ENCODE data around the gene SEMA3C. TPM values are rescaled to one million over a fixed set of nuclear protein-coding genes. Genes with fewer than 3 reads are reported as not detected.

Gene SEMA3C
- total RNA-seq (under 1 TPM; 0.47 to 0.50 TPM), polyA plus RNA-seq (not detected)

DNA sequence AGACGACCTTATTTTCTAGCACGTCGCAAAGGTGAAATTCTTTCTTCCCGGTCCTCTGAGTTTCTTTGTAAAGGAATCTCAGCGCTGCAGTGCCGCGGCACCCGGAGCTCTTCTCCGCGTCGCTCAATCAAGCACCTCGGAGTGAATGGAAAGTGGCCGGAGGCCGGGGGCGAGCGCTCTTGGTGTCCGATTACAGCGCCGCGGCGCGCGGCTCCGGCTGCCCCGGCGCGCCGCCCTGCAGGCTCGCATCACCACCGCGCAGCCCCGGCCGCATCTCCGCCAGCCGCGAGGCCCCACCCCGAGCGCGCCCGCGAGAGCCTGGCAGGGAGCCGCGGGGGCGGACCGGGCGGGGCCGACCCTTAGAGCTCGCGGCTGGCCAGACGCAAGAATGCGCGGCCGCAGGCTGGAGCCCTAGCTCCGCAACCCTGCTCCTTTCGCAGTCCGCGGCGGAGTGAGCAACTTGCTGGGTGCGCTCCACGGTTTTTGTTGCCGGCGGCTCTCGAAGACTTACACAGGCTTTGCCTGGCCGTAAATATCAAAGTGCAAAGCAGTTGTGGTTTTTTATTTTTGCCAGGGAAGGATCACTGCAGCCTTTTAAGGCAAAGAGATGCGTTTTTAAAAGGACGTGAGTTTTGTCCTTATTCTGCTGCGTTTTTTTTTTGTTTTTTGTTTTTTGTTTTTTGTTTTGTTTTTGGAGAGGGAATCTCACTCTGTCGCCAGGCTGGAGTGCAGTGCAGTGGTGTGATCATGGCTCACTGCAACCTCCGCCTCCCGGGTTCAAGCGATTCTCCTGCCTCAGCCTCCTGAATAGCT lies at the start of gene SEMA3C:
Gene SEMA3C (minus strand): TSS at position 143 of the 813 bp plus-strand sequence. CDS start 2,270 bp downstream, outside the sequence.
- no peak for DNase-seq
- Histone ChIP-seq H3K27me3 (ENCODE audit: insufficient read depth, low read length) (no peaks in the 10 kb centered on the region), H3K27ac (ENCODE audit: low read depth, low read length) (no peak within 1 kb of the TSS), H3K36me3 (ENCODE audit: insufficient read depth, low read length) (no peaks in the 10 kb centered on the region), H3K4me1 (ENCODE audit: insufficient read depth, low read length) (no peaks in the 10 kb centered on the region), H3K9me3 (ENCODE audit: control insufficient read depth in 1 of 2, low read length in 2 of 2) (no peaks in the 10 kb centered on the region), H3K4me3 (ENCODE audit: low read length in 2 of 2) (no peak within 1 kb of the TSS)
- intact Hi-C loops (cut with micrococcal nuclease) = no loop called here
- ChIA-PET POLR2A (ENCODE audit: partially characterized antibody) (no interaction called here), CTCF (ENCODE audit: partially characterized antibody) (no interaction called here)
- H3K9me3 Mint-ChIP-seq = peaks cover 0 to 36% (median 11%) of the 10 kb centered on the region in 8 donors
- no peaks in the 10 kb centered on the region for H3K36me3 Mint-ChIP-seq
- H3K27ac Mint-ChIP-seq = no peak within 1 kb of the TSS
- H3K4me3 Mint-ChIP-seq = peak within 1 kb of the TSS in 1 of 8 donors; percentile 12
- peaks cover 6 to 16% of the 10 kb centered on the region in 2 donors for H3K27me3 Mint-ChIP-seq
- peaks cover 0 to 3% (median 0%) of the 10 kb centered on the region in 4 donors for H3K4me1 Mint-ChIP-seq

DNA sequence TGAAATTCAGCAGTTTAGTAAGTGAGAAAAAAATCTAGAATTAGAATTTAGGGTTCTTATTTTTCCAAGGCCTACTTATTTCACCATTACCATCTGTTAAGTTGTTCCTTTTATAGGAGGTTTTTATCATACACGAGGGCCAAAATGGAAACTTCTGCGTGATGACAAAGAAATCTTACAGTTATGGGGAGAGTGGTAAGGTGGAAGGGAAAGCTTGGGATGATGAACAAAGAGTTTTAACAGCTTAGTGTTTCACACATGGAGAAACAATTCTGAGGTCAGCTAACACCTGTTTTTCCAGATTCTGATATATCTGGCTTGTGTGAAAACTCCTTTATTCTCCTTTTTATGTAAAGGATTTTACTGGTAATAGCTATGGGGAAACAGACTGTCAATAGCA lies 49.8 kb upstream of the SEMA3C start:
- POLR2A ChIA-PET (ENCODE audit: partially characterized antibody) = no interaction called here
- peaks cover 2 to 17% (median 5%) of the 10 kb centered on the region in 8 donors for H3K9me3 Mint-ChIP-seq
- no peaks in the 10 kb centered on the region for H3K36me3 Mint-ChIP-seq
- H3K27ac Mint-ChIP-seq = no peak overlapping the region
- H3K36me3 ChIP-seq (ENCODE audit: insufficient read depth, low read length) = no peaks in the 10 kb centered on the region
- DNase-seq = no peak
- no peak overlapping the region for H3K4me3 ChIP-seq (ENCODE audit: low read length in 2 of 2)
- CTCF ChIA-PET (ENCODE audit: partially characterized antibody) = no interaction called here
- H3K4me1 ChIP-seq (ENCODE audit: insufficient read depth, low read length) = no peaks in the 10 kb centered on the region
- no peaks in the 10 kb centered on the region for H3K4me1 Mint-ChIP-seq
- H3K27me3 Mint-ChIP-seq = no peaks in the 10 kb centered on the region
- no peak overlapping the region for H3K4me3 Mint-ChIP-seq
- H3K27ac ChIP-seq (ENCODE audit: low read depth, low read length) = no peak overlapping the region
- intact Hi-C loops (cut with micrococcal nuclease) = no loop called here
- no peaks in the 10 kb centered on the region for H3K9me3 ChIP-seq (ENCODE audit: control insufficient read depth in 1 of 2, low read length in 2 of 2)
- H3K27me3 ChIP-seq (ENCODE audit: insufficient read depth, low read length) = no peaks in the 10 kb centered on the region

DNA sequence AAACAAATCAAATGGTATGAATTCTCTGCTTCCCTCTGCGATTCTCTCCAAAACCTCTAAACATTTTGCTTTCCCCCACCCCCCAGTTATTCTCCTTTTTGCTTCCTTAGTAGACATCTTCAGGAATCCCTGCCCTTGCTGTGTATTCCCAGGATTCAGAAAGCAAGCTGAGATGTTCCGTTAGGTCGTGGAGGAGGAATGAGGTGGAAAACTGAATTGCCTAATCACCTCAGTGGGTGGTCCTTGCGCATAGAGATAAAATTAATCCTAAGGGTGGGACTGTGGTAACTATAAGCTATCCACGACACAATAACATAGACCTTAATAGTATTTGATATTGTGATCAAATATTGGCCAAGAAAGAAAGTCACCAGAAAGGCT lies 49.1 kb upstream of the SEMA3C start:
- Histone ChIP-seq H3K9me3 (ENCODE audit: control insufficient read depth in 1 of 2, low read length in 2 of 2) (no peaks in the 10 kb centered on the region), H3K4me3 (ENCODE audit: low read length in 2 of 2) (no peak overlapping the region), H3K27ac (ENCODE audit: low read depth, low read length) (no peak overlapping the region), H3K27me3 (ENCODE audit: insufficient read depth, low read length) (no peaks in the 10 kb centered on the region), H3K36me3 (ENCODE audit: insufficient read depth, low read length) (no peaks in the 10 kb centered on the region), H3K4me1 (ENCODE audit: insufficient read depth, low read length) (no peaks in the 10 kb centered on the region)
- H3K4me3 Mint-ChIP-seq = no peak overlapping the region
- H3K36me3 Mint-ChIP-seq = no peaks in the 10 kb centered on the region
- H3K4me1 Mint-ChIP-seq = no peaks in the 10 kb centered on the region
- CTCF ChIA-PET (ENCODE audit: partially characterized antibody) = no interaction called here
- H3K27me3 Mint-ChIP-seq = no peaks in the 10 kb centered on the region
- no peak for DNase-seq
- H3K27ac Mint-ChIP-seq = no peak overlapping the region
- POLR2A ChIA-PET (ENCODE audit: partially characterized antibody) = no interaction called here
- intact Hi-C loops (cut with micrococcal nuclease) = no loop called here
- H3K9me3 Mint-ChIP-seq = peaks cover 0 to 19% (median 5%) of the 10 kb centered on the region in 8 donors

GRCh38 chr7:80967071-80967916 lies 48.4 kb upstream of the SEMA3C start:
- Mint-ChIP-seq H3K4me3 (no peak overlapping the region), H3K27me3 (no peaks in the 10 kb centered on the region), H3K9me3 (peaks cover 0 to 18% (median 5%) of the 10 kb centered on the region in 8 donors), H3K36me3 (no peaks in the 10 kb centered on the region), H3K27ac (no peak overlapping the region), H3K4me1 (no peaks in the 10 kb centered on the region)
- H3K9me3 ChIP-seq (ENCODE audit: control insufficient read depth in 1 of 2, low read length in 2 of 2) = no peaks in the 10 kb centered on the region
- H3K27ac ChIP-seq (ENCODE audit: low read depth, low read length) = no peak overlapping the region
- DNase-seq = no peak
- H3K36me3 ChIP-seq (ENCODE audit: insufficient read depth, low read length) = no peaks in the 10 kb centered on the region
- CTCF ChIA-PET (ENCODE audit: partially characterized antibody) = no interaction called here
- POLR2A ChIA-PET (ENCODE audit: partially characterized antibody) = no interaction called here
- H3K4me1 ChIP-seq (ENCODE audit: insufficient read depth, low read length) = no peaks in the 10 kb centered on the region
- H3K4me3 ChIP-seq (ENCODE audit: low read length in 2 of 2) = no peak overlapping the region
- intact Hi-C loops (cut with micrococcal nuclease) = no loop called here
- no peaks in the 10 kb centered on the region for H3K27me3 ChIP-seq (ENCODE audit: insufficient read depth, low read length)

GRCh38 chr7:80960244-80960795 lies 41.5 kb upstream of the SEMA3C start:
- Histone ChIP-seq H3K27ac (ENCODE audit: low read depth, low read length) (no peak overlapping the region), H3K4me3 (ENCODE audit: low read length in 2 of 2) (no peak overlapping the region), H3K27me3 (ENCODE audit: insufficient read depth, low read length) (no peaks in the 10 kb centered on the region), H3K36me3 (ENCODE audit: insufficient read depth, low read length) (no peaks in the 10 kb centered on the region), H3K4me1 (ENCODE audit: insufficient read depth, low read length) (no peaks in the 10 kb centered on the region), H3K9me3 (ENCODE audit: control insufficient read depth in 1 of 2, low read length in 2 of 2) (no peaks in the 10 kb centered on the region)
- intact Hi-C loops (cut with micrococcal nuclease) = no loop called here
- Mint-ChIP-seq H3K4me1 (no peaks in the 10 kb centered on the region), H3K4me3 (no peak overlapping the region), H3K9me3 (peaks cover 0 to 16% (median 6%) of the 10 kb centered on the region in 8 donors), H3K27ac (no peak overlapping the region), H3K36me3 (no peaks in the 10 kb centered on the region), H3K27me3 (no peaks in the 10 kb centered on the region)
- POLR2A ChIA-PET (ENCODE audit: partially characterized antibody) = no interaction called here
- CTCF ChIA-PET (ENCODE audit: partially characterized antibody) = no interaction called here
- DNase-seq = no peak

DNA sequence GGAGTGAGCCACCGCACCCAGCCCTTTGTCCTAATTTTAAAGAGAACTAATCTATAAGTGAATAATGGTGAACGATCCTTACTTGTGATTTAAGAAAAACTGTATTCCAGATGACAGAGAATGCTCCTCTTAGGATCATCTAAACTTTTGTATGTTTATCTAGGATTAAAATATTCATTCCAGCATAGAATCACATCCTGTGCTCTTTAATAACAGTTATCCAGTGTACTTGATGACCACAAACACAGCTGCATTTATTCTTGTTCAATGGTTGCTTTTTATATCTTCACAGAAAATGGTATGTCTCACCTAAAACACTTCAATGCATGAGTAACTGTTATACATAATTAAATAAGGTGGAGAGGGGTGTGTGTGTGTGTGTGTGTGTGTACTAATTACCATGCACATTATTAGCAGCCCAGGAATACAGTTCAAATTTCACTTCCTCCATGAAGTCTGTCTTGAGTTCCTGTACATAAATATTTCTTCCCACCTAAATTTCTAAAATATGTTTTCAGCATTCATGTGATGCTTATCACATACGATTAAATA lies 38.5 kb upstream of the SEMA3C start:
- intact Hi-C loops (cut with micrococcal nuclease) = no loop called here
- no peak for DNase-seq
- H3K9me3 Mint-ChIP-seq = peaks cover 0 to 16% (median 5%) of the 10 kb centered on the region in 8 donors
- no peak overlapping the region for H3K27ac ChIP-seq (ENCODE audit: low read depth, low read length)
- H3K27me3 Mint-ChIP-seq = no peaks in the 10 kb centered on the region
- no peaks in the 10 kb centered on the region for H3K9me3 ChIP-seq (ENCODE audit: control insufficient read depth in 1 of 2, low read length in 2 of 2)
- H3K36me3 Mint-ChIP-seq = no peaks in the 10 kb centered on the region
- H3K4me1 Mint-ChIP-seq = no peaks in the 10 kb centered on the region
- ChIA-PET POLR2A (ENCODE audit: partially characterized antibody) (no interaction called here), CTCF (ENCODE audit: partially characterized antibody) (no interaction called here)
- no peak overlapping the region for H3K4me3 Mint-ChIP-seq
- H3K36me3 ChIP-seq (ENCODE audit: insufficient read depth, low read length) = no peaks in the 10 kb centered on the region
- H3K27ac Mint-ChIP-seq = no peak overlapping the region
- H3K27me3 ChIP-seq (ENCODE audit: insufficient read depth, low read length) = no peaks in the 10 kb centered on the region
- H3K4me3 ChIP-seq (ENCODE audit: low read length in 2 of 2) = no peak overlapping the region
- no peaks in the 10 kb centered on the region for H3K4me1 ChIP-seq (ENCODE audit: insufficient read depth, low read length)

GRCh38 chr7:80954191-80954590 lies 35.3 kb upstream of the SEMA3C start:
- Histone ChIP-seq H3K4me3 (ENCODE audit: low read length in 2 of 2) (no peak overlapping the region), H3K27me3 (ENCODE audit: insufficient read depth, low read length) (no peaks in the 10 kb centered on the region), H3K36me3 (ENCODE audit: insufficient read depth, low read length) (no peaks in the 10 kb centered on the region), H3K4me1 (ENCODE audit: insufficient read depth, low read length) (no peaks in the 10 kb centered on the region), H3K9me3 (ENCODE audit: control insufficient read depth in 1 of 2, low read length in 2 of 2) (no peaks in the 10 kb centered on the region), H3K27ac (ENCODE audit: low read depth, low read length) (no peak overlapping the region)
- H3K9me3 Mint-ChIP-seq = peaks cover 0 to 6% (median 4%) of the 10 kb centered on the region in 8 donors
- intact Hi-C loops (cut with micrococcal nuclease) = no loop called here
- no peaks in the 10 kb centered on the region for H3K4me1 Mint-ChIP-seq
- no peak for DNase-seq
- H3K36me3 Mint-ChIP-seq = no peaks in the 10 kb centered on the region
- no peak overlapping the region for H3K27ac Mint-ChIP-seq
- POLR2A ChIA-PET (ENCODE audit: partially characterized antibody) = no interaction called here
- H3K27me3 Mint-ChIP-seq = no peaks in the 10 kb centered on the region
- H3K4me3 Mint-ChIP-seq = no peak overlapping the region
- CTCF ChIA-PET (ENCODE audit: partially characterized antibody) = no interaction called here

Data from CD4-positive, alpha-beta memory T cell (primary cell).